GM19238 (cell line): Measurements from ENCODE around the gene SPX.

ENCODE experiments used
- DNase-seq: peaks from one replicate; pipeline ENCODE4 v3.0.0; 2011; ENCODE audit warnings: low spot score; ENCODE audit not compliant: insufficient read length

SPX gene

DNA sequence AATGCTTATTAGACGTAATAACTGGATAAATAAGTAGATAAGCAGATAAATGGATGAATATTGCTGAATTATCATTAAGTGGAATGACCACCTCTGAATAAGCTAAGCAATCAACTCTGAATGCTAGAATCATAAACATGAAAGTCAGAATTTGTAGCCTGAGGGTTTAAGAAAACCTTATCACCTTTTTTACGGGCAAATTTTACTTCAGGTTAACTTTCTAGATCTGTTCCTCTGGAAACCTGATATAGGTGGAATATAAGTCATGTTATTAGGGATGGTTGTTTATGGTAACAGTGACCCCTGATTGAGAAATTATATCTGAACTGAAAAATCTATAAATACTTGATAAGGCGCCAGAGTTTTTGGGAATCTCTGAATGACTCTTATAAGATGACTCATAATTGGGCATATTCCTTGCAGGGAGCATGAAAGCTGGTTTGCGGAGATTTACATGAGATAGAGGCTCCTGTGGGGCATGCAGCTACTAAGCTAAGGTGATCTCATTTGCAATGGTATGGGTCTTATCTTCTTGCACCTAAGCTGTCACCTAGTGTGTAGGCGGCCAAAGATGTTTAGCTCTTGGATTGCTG lies 12.1 kb downstream of the SPX start:
- no peak for DNase-seq

DNA sequence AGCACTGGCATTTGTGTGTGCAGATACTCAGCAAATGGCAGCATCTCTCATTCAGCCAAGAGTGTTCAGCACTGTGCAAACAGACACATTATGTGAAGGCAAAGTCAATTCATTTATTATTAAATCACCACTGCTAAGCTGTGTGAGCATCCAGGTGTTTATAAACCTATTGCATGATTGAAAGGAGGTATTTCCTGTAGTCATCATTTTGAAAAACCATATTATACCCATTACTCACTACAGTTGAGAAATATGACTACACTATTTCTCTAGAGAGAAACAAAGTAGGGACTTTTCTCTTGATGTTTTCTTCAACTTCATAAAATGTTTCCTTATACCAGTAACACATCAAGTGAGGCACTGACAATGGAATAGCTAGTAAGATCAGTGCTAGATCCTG lies 13.7 kb downstream of the SPX start:
- no peak for DNase-seq

DNA sequence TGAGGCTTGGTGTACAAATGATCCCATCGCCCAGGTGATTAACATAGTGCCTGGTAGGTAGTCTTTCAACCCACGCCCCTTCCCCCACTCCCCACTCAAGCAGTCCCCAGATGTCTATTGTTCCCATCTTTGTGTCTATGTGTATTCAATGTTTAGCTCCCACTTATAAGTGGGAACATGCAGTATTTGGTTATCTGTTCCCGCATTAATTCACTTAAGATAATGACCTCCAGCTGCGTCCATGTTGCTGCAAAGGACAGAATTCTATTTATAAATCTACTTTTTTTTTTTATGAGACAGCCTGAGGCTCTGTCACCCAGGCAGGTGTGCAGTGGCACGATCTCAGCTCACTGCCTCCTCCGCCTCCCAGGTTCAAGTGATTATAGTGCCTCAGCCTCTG lies 15.7 kb downstream of the SPX start:
- DNase-seq: no peak

DNA sequence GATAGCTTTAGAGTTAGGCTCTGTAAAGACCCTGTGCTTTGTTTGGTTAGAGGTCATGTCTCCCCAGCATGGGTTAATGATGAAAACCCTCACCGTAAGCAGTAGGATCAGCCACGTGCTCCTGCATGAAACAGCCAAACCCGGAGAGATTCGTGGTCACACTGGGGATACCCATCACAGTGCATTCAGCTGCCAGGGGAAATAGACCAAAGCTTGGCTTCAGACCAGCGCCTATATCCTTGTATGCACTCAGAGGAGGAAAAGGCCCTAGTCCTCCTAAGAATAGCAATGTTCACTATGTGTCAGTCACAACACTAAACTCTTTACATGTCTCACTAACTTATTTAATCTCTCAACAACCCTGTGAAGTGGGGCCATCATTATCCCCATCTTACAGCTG lies 16.3 kb downstream of the SPX start:
- DNase-seq: no peak

DNA sequence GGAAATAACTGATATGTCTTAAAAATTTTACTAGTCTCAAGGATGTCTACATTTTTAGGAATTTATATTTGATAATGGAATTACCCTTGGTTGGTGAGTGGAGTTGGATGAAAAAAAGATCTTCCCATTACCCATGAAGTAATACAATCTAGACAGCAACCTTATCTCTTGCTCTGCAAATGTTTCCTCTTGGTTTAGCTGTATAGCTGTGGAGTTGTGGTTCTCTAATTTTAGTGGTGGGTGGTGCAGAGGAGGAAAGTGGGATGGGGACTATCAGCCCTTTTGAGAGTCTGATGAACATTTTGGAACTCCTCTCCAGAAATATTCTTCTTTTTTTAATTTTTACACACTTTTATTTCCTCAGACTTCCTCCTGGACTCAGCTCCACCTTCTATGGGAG lies 17.1 kb downstream of the SPX start:
- no peak for DNase-seq

DNA sequence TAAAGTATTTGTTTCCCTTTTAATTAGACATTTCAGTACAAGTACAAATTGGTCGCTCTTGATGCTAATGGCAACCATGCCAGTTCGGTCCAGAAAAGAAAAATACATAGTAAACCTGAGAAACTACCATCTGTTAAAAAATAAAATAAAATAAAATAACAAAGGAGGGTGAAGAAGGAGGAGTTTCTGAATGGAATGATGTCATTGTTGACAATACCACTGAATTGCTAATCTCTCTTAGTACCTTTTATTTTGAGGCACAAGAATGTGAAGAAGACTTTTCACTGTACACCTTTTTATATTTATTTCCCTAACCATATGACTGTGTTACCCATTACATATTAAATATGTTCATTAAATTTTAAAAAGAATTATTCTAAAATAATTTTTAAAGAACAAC lies 19.5 kb downstream of the SPX start:
- DNase-seq: no peak

DNA sequence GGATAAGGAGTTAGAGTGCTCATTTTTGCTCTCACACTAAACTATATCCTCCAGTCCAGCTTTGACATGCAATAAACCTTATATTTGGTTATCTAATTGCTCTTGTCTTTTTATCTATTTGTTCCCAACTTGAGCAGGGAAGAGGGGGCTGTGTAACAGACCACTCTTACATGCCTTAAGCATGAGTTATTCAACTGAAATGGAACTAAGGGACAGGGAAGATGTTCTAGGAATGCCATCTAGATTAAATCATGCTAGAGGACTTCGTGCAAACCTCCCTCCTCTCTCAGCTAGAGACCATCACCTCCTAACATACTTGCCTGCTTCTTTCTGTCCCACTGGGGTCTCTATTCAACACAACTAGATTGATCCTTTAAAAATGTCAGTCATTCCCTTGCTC lies 20.6 kb downstream of the SPX start:
- no peak for DNase-seq

DNA sequence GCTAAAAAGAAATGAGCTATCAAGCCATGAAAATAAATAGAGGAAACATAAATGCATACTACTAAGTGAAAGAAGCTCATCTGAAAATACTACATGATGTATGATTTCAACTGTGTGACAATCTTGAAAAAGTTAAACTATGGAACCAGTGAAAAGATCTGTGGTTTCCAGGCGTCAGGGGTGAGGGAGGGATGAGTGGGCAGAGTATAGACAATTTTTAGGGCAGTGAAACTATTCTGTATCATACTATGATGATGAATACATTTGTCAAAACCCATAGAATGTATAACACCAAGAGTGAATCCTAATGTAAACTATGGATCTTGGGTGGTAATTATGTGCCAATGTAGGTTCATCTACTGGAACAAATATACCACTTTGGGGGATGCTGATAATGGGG lies 21.3 kb downstream of the SPX start:
- DNase-seq: no peak

DNA sequence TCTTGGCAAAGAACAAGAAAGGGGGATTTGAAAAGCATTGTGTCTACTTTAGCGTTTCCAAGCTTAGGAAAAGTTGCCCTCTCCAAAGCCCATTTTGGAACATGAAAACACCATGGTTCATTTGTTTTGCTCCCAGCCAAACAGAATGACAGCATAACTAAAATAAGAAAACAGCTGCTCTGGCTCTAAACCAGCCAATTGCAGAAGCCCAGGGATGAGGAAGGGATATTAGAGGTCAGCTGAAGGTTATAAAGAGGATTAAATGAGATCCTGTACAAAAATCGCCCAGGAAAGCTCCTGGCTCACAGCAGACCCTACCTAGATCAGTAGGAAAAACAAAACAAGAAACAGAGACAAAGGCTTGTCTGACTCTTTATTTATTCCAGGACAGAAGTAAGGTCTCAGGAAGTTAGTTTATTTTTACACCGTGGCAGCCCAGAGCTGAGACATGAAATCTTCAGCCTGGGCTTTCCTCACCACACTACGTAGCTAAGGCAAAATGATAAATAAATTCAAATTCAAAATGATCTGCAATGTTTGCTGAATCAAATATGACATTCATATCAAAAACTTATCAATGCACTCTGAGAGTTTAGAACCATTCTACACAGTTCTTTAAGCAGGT lies 25.9 kb downstream of the SPX start:
- DNase-seq: no peak

DNA sequence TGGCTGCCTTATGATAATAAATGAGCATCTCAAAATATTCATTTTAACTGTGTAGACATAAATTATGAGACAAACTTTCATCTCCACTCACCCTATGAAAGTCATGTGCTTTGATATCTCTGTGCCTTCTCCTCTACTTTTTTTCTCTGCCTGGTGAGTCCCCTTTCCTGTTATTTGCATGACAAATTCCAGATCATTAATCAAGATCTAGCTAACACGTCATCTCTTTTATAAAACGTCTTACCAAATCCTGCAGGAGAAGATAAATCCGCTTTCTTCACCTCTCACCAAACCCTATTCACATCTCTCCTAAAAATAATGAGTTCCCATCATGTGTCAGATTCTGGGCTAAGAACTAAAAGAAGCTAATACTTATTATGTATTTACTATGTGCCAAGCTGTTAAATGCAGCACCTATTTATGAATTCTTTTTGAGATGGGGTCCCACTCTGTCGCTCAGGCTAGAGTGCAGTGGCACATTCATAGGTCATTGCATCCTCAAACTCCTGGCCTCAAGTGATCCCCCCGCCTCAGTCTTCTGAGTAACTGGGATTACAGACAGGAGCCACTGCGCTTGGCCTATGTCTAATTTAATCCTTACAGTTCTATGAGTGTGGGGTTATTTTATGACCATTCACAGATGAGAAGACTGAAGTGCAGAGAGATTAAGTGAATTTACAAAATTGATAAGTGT lies 26.7 kb downstream of the SPX start:
- no peak for DNase-seq

DNA sequence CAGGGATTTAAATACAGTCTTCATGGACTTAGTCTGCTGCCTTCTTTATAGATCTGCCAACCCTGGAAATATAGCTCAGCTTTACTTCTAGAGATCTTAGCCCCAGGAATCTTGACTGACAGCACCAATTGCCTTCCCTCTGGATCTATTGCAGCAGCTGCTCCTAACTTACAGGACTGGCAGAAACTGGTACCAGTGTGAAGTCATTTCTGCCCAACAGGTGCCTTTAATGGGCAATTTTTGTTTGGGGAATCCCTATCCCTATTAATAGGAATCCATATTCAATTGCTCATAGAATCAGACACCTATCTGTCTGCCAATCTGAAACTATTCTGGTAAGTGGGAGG lies 27.2 kb downstream of the SPX start:
- no peak for DNase-seq

DNA sequence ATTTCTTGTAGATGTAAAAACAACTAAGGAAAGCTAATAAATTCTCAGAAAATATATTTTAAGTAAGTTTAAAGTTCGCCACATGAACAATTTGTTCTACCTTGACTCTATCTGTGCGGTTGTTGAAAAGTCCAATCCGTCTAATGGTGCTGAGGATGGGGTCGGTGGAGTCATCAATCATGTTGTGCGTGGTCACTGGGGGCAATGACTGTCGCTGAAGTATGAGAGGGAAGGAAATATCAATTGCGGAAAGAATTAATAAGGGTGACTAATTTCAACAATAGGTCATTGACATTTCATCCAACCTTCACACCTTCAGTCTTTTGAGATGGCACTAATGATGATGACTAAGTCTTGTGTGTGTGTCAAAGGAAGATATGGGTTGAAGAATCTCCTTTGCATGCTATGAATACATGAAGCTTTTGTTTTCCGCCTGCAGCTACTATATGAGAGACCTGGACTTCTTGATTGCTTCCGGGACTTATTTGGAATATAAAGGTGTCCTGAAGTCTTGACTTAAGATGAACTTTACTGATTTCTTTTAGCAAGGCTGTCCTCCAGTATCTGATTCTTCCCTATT lies 32.1 kb downstream of the SPX start:
- no peak for DNase-seq

DNA sequence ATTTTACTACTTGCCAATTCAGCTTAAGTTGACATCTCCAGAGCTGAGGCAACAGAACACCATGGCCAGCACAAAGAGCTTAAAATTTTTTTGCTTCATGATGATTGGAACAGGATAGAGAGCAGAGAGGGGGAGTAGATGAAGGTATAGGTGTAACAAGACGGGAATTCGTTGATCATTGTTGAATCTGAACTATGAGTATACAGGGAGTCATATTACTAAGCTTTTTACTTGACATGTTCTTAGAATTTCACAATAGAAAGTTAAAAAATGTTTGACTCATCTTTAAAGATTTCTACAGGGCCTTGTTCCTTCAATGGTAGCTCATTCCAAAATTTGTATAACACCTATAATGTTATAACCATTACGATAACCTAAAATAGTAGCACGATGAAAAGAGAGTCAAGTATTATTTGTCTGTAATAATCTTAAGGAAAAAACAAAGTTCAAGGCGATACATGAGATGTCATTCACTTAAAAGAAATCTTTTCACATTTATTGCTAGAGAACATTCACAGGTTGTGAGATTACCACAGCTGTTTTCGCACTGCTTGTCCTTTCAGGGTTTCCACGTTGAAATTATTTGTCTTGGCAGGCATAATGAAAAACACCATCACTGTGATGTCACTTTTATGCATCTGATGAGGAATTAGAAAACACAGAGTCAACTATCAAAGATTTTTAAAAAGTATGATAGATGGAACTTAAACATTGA lies 33.9 kb downstream of the SPX start:
- DNase-seq: no peak

DNA sequence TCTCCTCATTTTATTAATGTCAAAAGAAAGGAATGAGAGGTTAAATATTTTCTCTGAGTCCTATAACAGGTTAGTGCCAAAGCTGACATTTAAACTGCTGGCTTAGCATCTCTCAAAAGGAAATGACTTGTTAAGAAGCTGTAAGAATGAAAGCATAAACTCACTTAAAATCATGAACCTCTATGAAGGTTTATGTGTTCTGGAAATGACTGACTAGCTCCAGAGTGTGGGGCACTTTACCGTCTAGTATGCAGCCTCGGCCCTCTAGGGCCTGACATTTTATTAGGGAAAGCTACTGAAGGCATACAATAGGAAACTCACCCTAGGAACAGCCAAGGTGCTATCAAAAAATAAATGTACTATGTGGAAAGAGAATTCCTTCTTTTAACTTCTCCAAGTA lies 35.1 kb downstream of the SPX start:
- DNase-seq: no peak

DNA sequence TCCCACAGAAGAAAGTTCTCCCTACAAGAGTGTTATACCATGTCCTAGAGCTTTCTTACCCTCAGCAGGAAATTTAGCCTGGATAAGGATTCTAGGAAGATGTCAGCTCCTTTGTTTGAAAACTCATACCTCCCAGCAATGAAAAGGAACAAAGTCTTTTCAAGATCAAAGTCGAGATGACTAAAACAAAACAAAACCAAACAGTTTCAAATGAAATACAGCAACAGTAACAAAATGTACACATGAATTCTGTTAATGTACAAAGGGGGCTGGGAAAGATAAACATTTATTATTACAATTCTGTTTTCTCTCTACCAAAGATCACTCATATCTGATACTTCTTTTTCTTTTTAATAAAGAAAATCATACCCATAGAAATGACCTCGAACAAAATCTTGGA lies 36.8 kb downstream of the SPX start:
- no peak for DNase-seq

DNA sequence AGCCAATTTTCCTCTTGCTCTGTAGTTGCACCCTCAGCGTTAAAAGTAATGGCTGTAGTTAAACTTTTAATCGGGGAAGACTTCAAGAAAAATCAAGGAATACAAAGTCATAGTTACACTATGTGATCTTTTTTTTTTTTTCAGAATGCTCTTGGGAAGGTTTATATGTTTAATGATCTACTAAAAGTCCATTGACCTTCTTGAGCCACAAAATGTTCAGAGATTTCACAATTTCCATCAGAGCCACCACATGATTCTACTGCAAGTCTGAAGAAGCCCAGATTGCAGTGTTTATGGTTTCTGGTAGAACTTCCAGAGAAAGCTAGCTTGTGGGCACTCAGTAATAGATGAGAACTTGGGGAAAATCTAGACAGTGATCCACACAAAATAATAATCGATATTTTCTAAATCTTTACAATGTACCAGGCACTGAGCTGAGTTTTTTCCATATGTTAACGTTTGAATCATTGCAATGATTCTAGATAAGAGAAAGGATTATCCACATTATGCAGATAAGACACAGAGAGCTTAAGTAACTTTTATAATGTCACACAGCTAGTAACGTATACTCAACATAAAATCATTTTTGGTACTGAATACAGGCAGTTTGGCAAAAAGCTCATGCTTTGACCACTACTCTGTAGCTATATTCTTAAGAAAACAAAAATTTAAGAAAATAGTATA lies 40.3 kb downstream of the SPX start:
- DNase-seq: no peak

DNA sequence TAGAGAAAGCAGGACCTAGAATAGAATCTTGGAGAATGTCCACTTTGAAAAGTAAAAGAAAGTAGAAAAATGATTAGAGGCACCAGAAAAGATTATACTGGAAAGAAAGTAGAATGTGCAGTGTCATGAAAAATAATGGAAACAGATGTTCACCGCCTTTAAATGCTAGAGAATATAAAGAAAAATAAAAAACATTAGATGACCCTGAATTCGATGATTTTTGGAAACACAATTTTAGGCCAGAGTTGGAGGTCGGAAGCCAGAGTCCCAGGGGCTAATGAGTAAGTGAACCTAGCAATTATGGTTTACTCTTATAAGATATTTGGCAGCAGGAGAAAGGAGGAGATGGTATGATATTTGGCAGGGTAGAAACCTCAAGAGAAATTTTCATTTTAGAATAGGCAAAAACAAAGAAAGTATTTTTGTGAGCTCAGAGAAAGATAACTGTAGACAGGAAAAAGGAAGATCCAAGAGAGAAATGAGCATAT lies 40.9 kb downstream of the SPX start:
- DNase-seq: no peak

DNA sequence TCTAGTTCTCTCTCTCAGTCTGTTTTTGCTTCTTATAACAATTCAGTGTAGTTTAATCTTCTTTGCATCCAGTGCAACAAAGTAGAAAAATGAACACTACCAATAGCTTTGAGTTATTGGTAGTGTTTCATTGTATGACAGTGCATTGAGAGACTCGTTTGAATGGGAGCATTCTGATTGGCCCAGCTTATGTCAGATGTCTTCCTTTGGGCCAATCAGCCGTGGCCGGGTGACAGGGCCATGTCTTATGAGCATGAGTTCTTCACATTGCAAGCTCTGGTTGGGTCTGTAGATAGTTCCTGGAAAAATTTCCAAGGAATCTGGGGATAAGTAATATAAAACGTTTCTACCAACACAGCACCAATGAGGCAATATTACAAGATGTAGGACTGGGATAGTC lies 42.0 kb downstream of the SPX start:
- no peak for DNase-seq

DNA sequence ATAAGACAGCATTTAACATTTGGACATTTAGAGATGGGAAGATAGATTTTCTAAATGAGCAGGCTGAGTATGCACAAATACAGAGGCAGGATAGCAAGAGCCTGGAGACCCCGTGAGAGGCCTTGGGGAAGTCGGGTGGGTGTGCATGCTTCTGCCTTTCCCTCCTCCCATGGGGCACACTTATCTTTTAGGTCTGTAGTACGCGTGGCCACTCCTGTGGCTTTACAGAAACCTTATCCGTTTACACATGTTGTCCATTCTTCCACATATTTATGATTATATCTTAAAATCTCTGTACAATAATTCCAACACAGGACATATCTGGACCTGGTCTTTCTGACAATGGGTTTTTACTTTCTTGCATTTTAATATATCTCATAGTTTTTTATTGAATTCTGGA lies 45.0 kb downstream of the SPX start:
- DNase-seq: no peak

DNA sequence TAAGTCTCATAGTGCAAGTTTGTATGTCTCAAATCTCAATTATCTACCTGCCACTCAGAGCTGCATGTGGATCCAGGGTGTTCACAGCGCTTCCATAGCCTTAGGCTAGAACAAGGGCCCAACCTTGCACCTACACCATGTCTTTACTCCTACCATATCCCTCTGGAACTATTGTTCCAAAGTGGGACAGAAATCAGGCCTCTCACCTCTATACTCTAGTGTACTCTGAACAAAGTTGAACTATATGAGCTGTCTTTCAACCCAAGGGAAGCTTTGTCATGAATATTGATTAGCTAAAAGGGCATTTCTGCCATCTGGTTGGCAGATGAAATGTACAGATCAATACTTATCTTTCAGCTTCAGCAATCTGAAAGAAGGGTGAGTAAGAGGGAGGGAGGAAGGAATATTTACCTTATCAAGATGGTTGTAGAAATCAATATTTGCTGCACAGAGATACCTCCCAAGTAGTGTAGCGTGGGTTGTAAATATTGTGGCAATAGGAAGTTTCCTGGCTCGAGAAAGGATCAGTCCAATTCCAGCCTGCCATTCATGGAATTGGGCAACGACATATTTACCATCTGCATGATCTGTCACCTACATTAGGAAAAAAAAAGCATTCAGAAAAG lies 47.8 kb downstream of the SPX start:
- no peak for DNase-seq

DNA sequence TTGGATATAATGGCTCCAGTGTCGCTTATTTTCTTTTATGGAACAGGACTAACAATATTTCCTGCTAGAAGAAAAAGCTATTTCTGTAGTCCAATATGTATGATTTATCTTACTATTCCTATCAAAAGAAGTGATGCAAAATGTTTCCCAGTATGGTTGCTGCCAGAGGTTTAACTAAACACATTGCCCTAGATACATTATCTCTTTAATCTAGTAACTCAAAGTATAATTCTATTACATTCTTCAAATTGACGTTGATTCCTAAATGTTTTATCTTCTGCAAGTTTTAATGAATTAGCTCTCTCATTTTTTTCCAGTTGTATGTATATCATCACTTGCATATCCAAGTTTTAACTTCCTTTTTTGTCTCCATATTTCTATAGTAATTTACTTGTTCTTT lies 50.3 kb downstream of the SPX start:
- no peak for DNase-seq
